IMR-90 (cell line): ENCODE results near the gene CFP. TPM values are rescaled to one million over a fixed set of nuclear protein-coding genes. Genes with fewer than 3 reads are reported as not detected.

Experiments
- ATAC-seq: fragments of 200-7000 bp; cut with Tn5 transposase; 2 replicates; pipeline ENCODE4 v1.9.1; 2020; ENCODE audit warnings: low read depth, mild to moderate bottlenecking, moderate library complexity
- BruUV-seq: library from RNA; stranded (reverse); fragments of 400-500 nt; replicated peaks from 2 replicates; lab custom pipeline; 2021; lab: Mats Ljungman, UMichigan
- CTCF ChIA-PET: fragments of 300-600 bp; formaldehyde crosslinking; extraction: SDS; loops from one replicate; lab custom pipeline; 2021; ENCODE audit warnings: antibody characterized with exemption; lab: Yijun Ruan, JAX
- POLR2A ChIA-PET: fragments of 300-600 bp; sonication (Branson Sonifier 250); formaldehyde crosslinking; loops from one replicate; lab custom pipeline; 2022; ENCODE audit warnings: antibody characterized with exemption; ENCODE audit not compliant: unreplicated experiment; lab: Charles Lee
- DNase-seq: peaks from one replicate; pipeline ENCODE4 v3.0.0; 2013
- H2AFZ ChIP-seq: replicated peaks from 2 replicates; pipeline ENCODE3; 2013; ENCODE audit warnings: low read length, mild to moderate bottlenecking; ENCODE audit not compliant: poor library complexity
- H2AK5ac ChIP-seq: 2 replicates; pipeline ENCODE4 v1.6.1; 2013; ENCODE audit warnings: low read depth, low read length, inconsistent platforms
- H2AK9ac ChIP-seq: replicated peaks from 2 replicates; pipeline ENCODE3; 2013; ENCODE audit warnings: mild to moderate bottlenecking, low read depth, low read length, moderate library complexity; ENCODE audit not compliant: poor library complexity
- H2BK120ac ChIP-seq: 2 replicates; pipeline ENCODE4 v1.6.1; 2013; ENCODE audit warnings: low read depth, low read length, inconsistent platforms
- H2BK15ac ChIP-seq: 3 replicates; pipeline ENCODE4 v1.6.1; 2013; ENCODE audit warnings: low read depth, low read length, inconsistent platforms
- H2BK20ac ChIP-seq: 2 replicates; pipeline ENCODE4 v1.6.1; 2013; ENCODE audit warnings: low read depth, mild to moderate bottlenecking, inconsistent platforms, low read length, moderate library complexity
- H2BK5ac ChIP-seq: 2 replicates; pipeline ENCODE4 v1.6.1; 2013; ENCODE audit warnings: mild to moderate bottlenecking, low read depth, low read length, inconsistent platforms; ENCODE audit not compliant: poor library complexity, severe bottlenecking
- H3K14ac ChIP-seq: replicated peaks from 2 replicates; pipeline ENCODE4 v1.6.1; 2013; ENCODE audit warnings: low read depth, low read length, inconsistent platforms
- H3K18ac ChIP-seq: 2 replicates; pipeline ENCODE4 v1.6.1; 2013; ENCODE audit warnings: low read depth, low read length, control low read depth
- H3K23ac ChIP-seq: 2 replicates; pipeline ENCODE4 v1.6.1; 2013; ENCODE audit warnings: low read depth, low read length, inconsistent platforms
- H3K27ac ChIP-seq: 2 replicates; pipeline ENCODE4 v1.5.1; 2013; ENCODE audit warnings: mild to moderate bottlenecking, control low read depth, low read length; ENCODE audit not compliant: insufficient read depth
- H3K27me3 ChIP-seq: 2 replicates; pipeline ENCODE4 v1.6.1; 2013; ENCODE audit warnings: low read length; ENCODE audit not compliant: control insufficient read depth, insufficient read depth
- H3K36me3 ChIP-seq: 2 replicates; pipeline ENCODE4 v1.6.1; 2013; ENCODE audit warnings: low read length, mixed read lengths; ENCODE audit not compliant: control insufficient read depth, insufficient read depth
- H3K4ac ChIP-seq: 2 replicates; pipeline ENCODE4 v1.6.1; 2013; ENCODE audit warnings: low read depth, low read length, inconsistent platforms
- H3K4me1 ChIP-seq: 2 replicates; pipeline ENCODE4 v1.6.1; 2013; ENCODE audit warnings: low read length, mixed read lengths; ENCODE audit not compliant: control insufficient read depth, insufficient read depth
- H3K4me2 ChIP-seq: 2 replicates; pipeline ENCODE4 v1.6.1; 2013; ENCODE audit warnings: low read depth, mild to moderate bottlenecking, control low read depth, low read length, moderate library complexity
- H3K4me3 ChIP-seq: 2 replicates; pipeline ENCODE4 v1.5.1; 2013; ENCODE audit warnings: low read depth, mild to moderate bottlenecking, control low read depth, low read length, moderate library complexity; ENCODE audit not compliant: insufficient read depth
- H3K56ac ChIP-seq: 2 replicates; pipeline ENCODE4 v1.6.1; 2013; ENCODE audit warnings: low read length, inconsistent platforms; ENCODE audit not compliant: insufficient read depth; ENCODE audit errors: extremely low read depth
- H3K79me1 ChIP-seq, 2 experiments: 2 replicates each; pipeline ENCODE4 v1.6.1; 2013; ENCODE audit warnings: low read length in 2 of 2, inconsistent platforms in 1 of 2, low read depth in 1 of 2
- H3K9ac ChIP-seq: 2 replicates; pipeline ENCODE4 v1.6.1; 2013; ENCODE audit warnings: low read depth, low read length, control low read depth
- H3K9me1 ChIP-seq: 2 replicates; pipeline ENCODE4 v1.6.1; 2013; ENCODE audit warnings: low read length, inconsistent platforms; ENCODE audit not compliant: insufficient read depth
- H3K9me3 ChIP-seq: 2 replicates; pipeline ENCODE4 v1.6.1; 2013; ENCODE audit warnings: low read length; ENCODE audit not compliant: control insufficient read depth, insufficient read depth
- H4K20me1 ChIP-seq: 2 replicates; pipeline ENCODE4 v1.6.1; 2013; ENCODE audit warnings: low read length, inconsistent platforms; ENCODE audit not compliant: insufficient read depth
- H4K5ac ChIP-seq: 2 replicates; pipeline ENCODE4 v1.6.1; 2013; ENCODE audit warnings: mild to moderate bottlenecking, low read depth, low read length, control low read depth
- H4K8ac ChIP-seq, 2 experiments: 2 replicates each; pipeline ENCODE4 v1.6.1; 2013; ENCODE audit warnings: low read depth in 2 of 2, low read length in 2 of 2, control low read depth in 1 of 2, inconsistent platforms in 1 of 2
- H4K91ac ChIP-seq: 2 replicates; pipeline ENCODE4 v1.6.1; 2013; ENCODE audit warnings: low read depth, low read length, inconsistent platforms; ENCODE audit not compliant: insufficient read depth
- BHLHE40 ChIP-seq: fragments of 150-350 bp; IDR thresholded peaks from 2 replicates; pipeline ENCODE4 v1.6.1; 2016; ENCODE audit warnings: mild to moderate bottlenecking, low read depth, low read length
- CEBPB ChIP-seq: IDR thresholded peaks from 2 replicates; pipeline ENCODE4 v1.6.1; 2012; ENCODE audit warnings: low read depth, low read length, improper control_type of control experiment
- CHD1 ChIP-seq: IDR thresholded peaks from 2 replicates; pipeline ENCODE4 v1.6.1; 2012; ENCODE audit warnings: low read depth, low read length, improper control_type of control experiment
- ELK1 ChIP-seq: fragments of 150-350 bp; IDR thresholded peaks from 2 replicates; pipeline ENCODE4 v1.6.1; 2016; ENCODE audit warnings: low read depth, mild to moderate bottlenecking, low read length, moderate library complexity, borderline replicate concordance
- FOS ChIP-seq: fragments of 150-350 bp; IDR thresholded peaks from 2 replicates; pipeline ENCODE4 v1.6.1; 2016; ENCODE audit warnings: low read depth, low read length
- RAD21 ChIP-seq: IDR thresholded peaks from 2 replicates; pipeline ENCODE4 v1.6.1; 2012; ENCODE audit warnings: low read length, improper control_type of control experiment
- RCOR1 ChIP-seq: IDR thresholded peaks from 2 replicates; pipeline ENCODE4 v1.6.1; 2012; ENCODE audit warnings: mild to moderate bottlenecking, low read length, improper control_type of control experiment; ENCODE audit not compliant: insufficient replicate concordance
- WGBS, 2 experiments: methylation state at CpG; one replicate each; pipeline versions ENCODE4 v1.1.5 to v1.1.7; 2013; ENCODE audit warnings: missing lambda C conversion rate in 2 of 2; ENCODE audit not compliant: insufficient read length in 1 of 2; ENCODE audit errors: extremely low coverage in 2 of 2; 5-methylcytosine and 5-hydroxymethylcytosine counted together
- dilution Hi-C: fragments of 300-500 bp; cut with HindIII; formaldehyde crosslinking; loops from one replicate; pipeline ENCODE4 v1.14.3; 2018; ENCODE audit warnings: low sequenced_read_pairs; ENCODE audit not compliant: unreplicated experiment
- in situ Hi-C: fragments of 300-500 bp; cut with MboI; formaldehyde crosslinking; loops from 3 replicates; pipeline ENCODE4 v1.14.3; 2019; ENCODE audit warnings: low sequenced_read_pairs, inconsistent platforms, mixed read lengths
- intact Hi-C: fragments of 100-400 bp; cut with micrococcal nuclease; formaldehyde crosslinking; loops from 2 replicates; pipeline ENCODE4 v1.10.0; 2022
- polyA plus RNA-seq, 3 experiments: library from polyadenylated mRNA; depleted of rRNA; stranded (reverse); fragments of >200 nt; gene quantifications; 2 replicates each; pipeline ENCODE4 v1.2.3, GENCODE V29; 2012; ENCODE audit warnings: low replicate concordance in 1 of 3
- total RNA-seq: library from RNA; depleted of rRNA; stranded (reverse); fragments of >200 nt; gene quantifications from 2 replicates; pipeline ENCODE4 v1.2.3, GENCODE V29; 2012

Gene CFP
- total and polyA plus RNA-seq, 2 of the 4 experiments (the other 2 are of a cell fraction): under 0.01 to 0.14 TPM

- no peak overlapping the region; the same call in 1 of the 2 replicates for H2AK5ac ChIP-seq
- H2BK5ac ChIP-seq: no peak overlapping the region
- H3K4ac ChIP-seq: no peak overlapping the region; the same call in 1 of the 2 replicates
- POLR2A ChIA-PET: no interaction called here
- H3K9ac ChIP-seq: no peak overlapping the region
- no peak overlapping the region for H4K91ac ChIP-seq
- no peak overlapping the region for H2AFZ ChIP-seq
- no peak overlapping the region for H3K4me2 ChIP-seq
- no peaks in the 10 kb centered on the region; the same call in 1 of the 2 replicates for H3K9me3 ChIP-seq
- dilution Hi-C loops: no loop called here
- peaks cover 16% of the 10 kb centered on the region for H3K9me1 ChIP-seq
- no peak overlapping the region for H4K5ac ChIP-seq
- H3K4me3 ChIP-seq: no peak overlapping the region
- no peak overlapping the region for H2BK15ac ChIP-seq
- no peak overlapping the region for H2BK120ac ChIP-seq
- H3K18ac ChIP-seq: no peak overlapping the region
- H3K4me1 ChIP-seq: peaks cover 31% of the 10 kb centered on the region
- peaks cover 6% of the 10 kb centered on the region; the same call in 1 of the 2 replicates for H3K36me3 ChIP-seq
- no peaks in the 10 kb centered on the region for H4K20me1 ChIP-seq
- ATAC-seq: no peak
- H2BK20ac ChIP-seq: no peak overlapping the region
- H3K79me1 ChIP-seq: peaks cover 0 to 7% of the 10 kb centered on the region in 2 experiments; a peak in 1 of 4 replicates
- no TSS peak for BruUV-seq
- WGBS, 2 experiments: 80% methylated on average over 14 of the region's 20 CpGs; no CpG with 5 or more reads in 1 of the 2 experiments
- no peak overlapping the region for H3K56ac ChIP-seq
- no peak for DNase-seq
- H2AK9ac ChIP-seq: no peak overlapping the region
- H3K14ac ChIP-seq: no peak overlapping the region
- H4K8ac ChIP-seq: no peak overlapping the region
- no peak overlapping the region for H3K27ac ChIP-seq
- no peak for TF ChIP-seq CEBPB
- no peak for TF ChIP-seq FOS
- TF ChIP-seq RAD21: no peak
- no peak for TF ChIP-seq BHLHE40
- no peak for TF ChIP-seq RCOR1
- no peak for TF ChIP-seq CHD1
- no peak for TF ChIP-seq ELK1
- CTCF ChIA-PET: no interaction called here
- H3K23ac ChIP-seq: peak overlapping the region; percentile 39; the same call in 1 of the 2 replicates
- intact Hi-C loops: no loop called here
- in situ Hi-C loops: no loop called here
- no peaks in the 10 kb centered on the region for H3K27me3 ChIP-seq
These were observed 53.5 kb downstream of the CFP start for GRCh38 chrX:47576021-47576898.
